ENCODE results near the gene PYGL.

DNA sequence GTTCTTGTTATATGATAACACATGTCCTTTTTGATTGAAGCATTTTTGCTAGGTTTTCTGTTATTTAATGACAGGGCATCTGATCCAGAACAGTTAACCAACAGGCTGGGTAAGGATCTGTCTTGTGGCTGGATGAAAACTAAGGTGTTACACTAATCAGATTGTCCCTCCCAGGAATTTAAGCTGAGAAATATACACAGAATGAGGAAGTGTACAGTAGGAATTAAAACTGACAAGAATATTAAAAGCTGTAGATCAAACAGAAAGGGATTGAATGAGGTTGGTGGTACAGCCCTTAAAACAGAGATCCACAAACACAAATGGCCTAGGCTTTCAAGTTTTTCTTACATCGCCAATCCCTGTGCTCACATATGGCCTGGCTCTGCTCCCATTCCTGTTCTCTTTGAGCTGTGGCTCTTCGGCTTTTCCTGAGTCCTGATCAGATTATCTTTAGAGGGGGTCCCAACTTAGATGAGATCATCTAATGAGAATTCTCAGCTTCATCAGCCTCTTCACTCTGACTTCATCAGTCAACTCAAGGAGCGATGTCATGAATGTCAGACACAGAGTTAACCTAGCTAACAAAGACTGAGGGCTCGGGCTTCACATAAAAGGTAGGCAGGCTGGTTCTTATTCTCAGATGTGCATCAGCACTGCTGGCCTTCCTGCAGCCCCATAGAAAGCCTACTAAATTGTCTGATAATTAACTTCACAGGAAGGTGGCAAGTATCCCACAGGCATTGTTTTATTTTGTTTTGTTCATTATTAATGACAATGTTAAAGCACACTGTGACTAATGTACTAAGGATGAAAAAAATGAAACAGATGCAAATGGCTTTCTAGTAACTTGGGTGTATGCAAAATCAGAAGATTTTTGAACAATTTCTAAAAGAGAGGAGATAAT, 11.4 kb downstream of the PYGL start:
- TF ChIP-seq, protein P1, sequence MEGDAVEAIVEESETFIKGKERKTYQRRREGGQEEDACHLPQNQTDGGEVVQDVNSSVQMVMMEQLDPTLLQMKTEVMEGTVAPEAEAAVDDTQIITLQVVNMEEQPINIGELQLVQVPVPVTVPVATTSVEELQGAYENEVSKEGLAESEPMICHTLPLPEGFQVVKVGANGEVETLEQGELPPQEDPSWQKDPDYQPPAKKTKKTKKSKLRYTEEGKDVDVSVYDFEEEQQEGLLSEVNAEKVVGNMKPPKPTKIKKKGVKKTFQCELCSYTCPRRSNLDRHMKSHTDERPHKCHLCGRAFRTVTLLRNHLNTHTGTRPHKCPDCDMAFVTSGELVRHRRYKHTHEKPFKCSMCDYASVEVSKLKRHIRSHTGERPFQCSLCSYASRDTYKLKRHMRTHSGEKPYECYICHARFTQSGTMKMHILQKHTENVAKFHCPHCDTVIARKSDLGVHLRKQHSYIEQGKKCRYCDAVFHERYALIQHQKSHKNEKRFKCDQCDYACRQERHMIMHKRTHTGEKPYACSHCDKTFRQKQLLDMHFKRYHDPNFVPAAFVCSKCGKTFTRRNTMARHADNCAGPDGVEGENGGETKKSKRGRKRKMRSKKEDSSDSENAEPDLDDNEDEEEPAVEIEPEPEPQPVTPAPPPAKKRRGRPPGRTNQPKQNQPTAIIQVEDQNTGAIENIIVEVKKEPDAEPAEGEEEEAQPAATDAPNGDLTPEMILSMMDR (IDR thresholded peaks at IDR 0.05; ENCODE audit: low read depth, low read length, poor library complexity, severe bottlenecking) = no peak
- TF ChIP-seq EZH2phosphoT487 (IDR thresholded peaks at IDR 0.05; ENCODE audit: borderline replicate concordance, low read length) = no peak
